GM18868 (cell line): ENCODE measurements around the gene CDK6.
A peak's percentile ranks its signal among the peaks of the same experiment; 100 is the strongest.

ENCODE experiments used
- ATAC-seq: cut with Tn5 transposase; IDR thresholded peaks from one replicate; pipeline ENCODE4 v1.9.1; 2021; ENCODE audit warnings: mild to moderate bottlenecking, moderate library complexity; ENCODE audit not compliant: unreplicated experiment

Gene CDK6

GRCh38 chr7:92794831-92795230 lies 41.5 kb downstream of the CDK6 start:
- no peak for ATAC-seq

- no peak for ATAC-seq
Measured at GRCh38 chr7:92794391-92794790, 42.0 kb downstream of the CDK6 start.

GRCh38 chr7:92793656-92794205 lies 42.6 kb downstream of the CDK6 start:
- ATAC-seq = no peak

GRCh38 chr7:92790992-92791391 lies 45.4 kb downstream of the CDK6 start:
- ATAC-seq = no peak

- no peak for ATAC-seq
Measured at GRCh38 chr7:92788559-92789183, 47.7 kb downstream of the CDK6 start.

- ATAC-seq = peak; percentile 39
Measured at GRCh38 chr7:92785923-92786322, 50.5 kb downstream of the CDK6 start.

GRCh38 chr7:92784935-92785334 lies 51.4 kb downstream of the CDK6 start:
- no peak for ATAC-seq

- no peak for ATAC-seq
Measured at GRCh38 chr7:92783260-92784201, 52.8 kb downstream of the CDK6 start.

- ATAC-seq = no peak
Measured at GRCh38 chr7:92782855-92783254, 53.5 kb downstream of the CDK6 start.

- no peak for ATAC-seq
Measured at GRCh38 chr7:92782236-92782635, 54.1 kb downstream of the CDK6 start.

GRCh38 chr7:92781117-92781720 lies 55.2 kb downstream of the CDK6 start:
- no peak for ATAC-seq

- peak; percentile 87 for ATAC-seq
Measured at GRCh38 chr7:92778972-92779371, 57.4 kb downstream of the CDK6 start.

- ATAC-seq = no peak
Measured at GRCh38 chr7:92777993-92778392, 58.4 kb downstream of the CDK6 start.

GRCh38 chr7:92773808-92774207 lies 62.6 kb downstream of the CDK6 start:
- no peak for ATAC-seq

- no peak for ATAC-seq
Measured at GRCh38 chr7:92769844-92770243, 66.5 kb downstream of the CDK6 start.

GRCh38 chr7:92769394-92769699 lies 67.0 kb downstream of the CDK6 start:
- ATAC-seq = peak; percentile 3

GRCh38 chr7:92768501-92769393 lies 67.6 kb downstream of the CDK6 start:
- peak; percentile 94 for ATAC-seq

- no peak for ATAC-seq
Measured at GRCh38 chr7:92767437-92767836, 68.9 kb downstream of the CDK6 start.

GRCh38 chr7:92766461-92767003 lies 69.8 kb downstream of the CDK6 start:
- ATAC-seq = no peak

- ATAC-seq = no peak
Measured at GRCh38 chr7:92765725-92766124, 70.6 kb downstream of the CDK6 start.
